AG04450 (cell line): ENCODE measurements around the gene ARHGAP6. TPM values are rescaled to one million over a fixed set of nuclear protein-coding genes. Genes with fewer than 3 reads are reported as not detected.

Experiments
- CTCF ChIA-PET: fragments of 300-600, 350-600 bp; formaldehyde crosslinking; extraction: SDS; loops from one replicate; lab custom pipeline; 2022; ENCODE audit warnings: antibody characterized with exemption, inconsistent platforms; lab: Charles Lee
- POLR2A ChIA-PET: fragments of 350-600 bp; formaldehyde crosslinking; extraction: SDS; loops from one replicate; lab custom pipeline; 2021; ENCODE audit warnings: antibody characterized with exemption, inconsistent platforms; lab: Yijun Ruan, JAX
- DNase-seq: peaks from one replicate; pipeline ENCODE4 v3.0.0-alpha.2; 2011; ENCODE audit warnings: low read depth, low spot score
- H3K27ac ChIP-seq: one replicate; pipeline ENCODE4 v1.5.1; 2012; ENCODE audit warnings: low read depth, low read length, control low read depth
- H3K27me3 ChIP-seq: one replicate; pipeline ENCODE4 v1.6.0; 2012; ENCODE audit warnings: low read length; ENCODE audit not compliant: control insufficient read depth, insufficient read depth
- H3K4me3 ChIP-seq: 2 replicates; pipeline ENCODE4 v1.5.1; 2011; ENCODE audit warnings: mild to moderate bottlenecking, low read depth, low read length, control low read depth
- H3K9me3 ChIP-seq: 2 replicates; pipeline ENCODE4 v1.5.1; 2012; ENCODE audit warnings: low read length; ENCODE audit not compliant: control insufficient read depth, insufficient read depth
- CTCF ChIP-seq: IDR thresholded peaks from 2 replicates; pipeline ENCODE4 v1.5.1; 2011; ENCODE audit warnings: low read depth, low read length, control low read depth, inconsistent platforms
- polyA plus RNA-seq: library from polyadenylated mRNA; depleted of rRNA; stranded (reverse); fragments of >200 nt; gene quantifications from 2 replicates; pipeline ENCODE4 v1.2.3, GENCODE V29; 2011; rRNA removed
- small RNA-seq: library from RNA; depleted of rRNA; stranded (forward); fragments of <200 nt; gene quantifications from one replicate; pipeline ENCODE3, GENCODE V24; 2012; ENCODE audit warnings: low read depth; ENCODE audit not compliant: insufficient read length

ARHGAP6 gene
- polyA plus RNA-seq, 1 experiment = 4.0 TPM

- Histone ChIP-seq H3K4me3 (no peak overlapping the region), H3K9me3 (no peaks in the 10 kb centered on the region), H3K27ac (no peak overlapping the region), H3K27me3 (no peaks in the 10 kb centered on the region)
- ChIA-PET POLR2A (no interaction called here), CTCF (interaction anchor here (0.6 to 1.3 kb wide), 3 partner anchors 329 to 374 kb away, joined by 3 to 4 read pairs (median 3); no protein-coding TSS in a partner anchor)
- no peak for TF ChIP-seq CTCF
- DNase-seq = no peak
These were observed 567.8 kb downstream of the ARHGAP6 start for GRCh38 chrX:11097933-11098332.

- DNase-seq = no peak
- ChIA-PET POLR2A (no interaction called here), CTCF (no interaction called here)
- Histone ChIP-seq H3K27me3 (no peaks in the 10 kb centered on the region), H3K9me3 (no peaks in the 10 kb centered on the region), H3K4me3 (no peak overlapping the region), H3K27ac (no peak overlapping the region)
- TF ChIP-seq CTCF = no peak
These were observed 575.9 kb downstream of the ARHGAP6 start for GRCh38 chrX:11089802-11090201.

Small RNA genes within 50 kb of the gene (small RNA-seq; reads per million reads assigned to genes)
- not detected for gene MIR548AX
- gene RF00019 = not detected
- gene RF02271 = not detected

Other genes starting within 250 kb of the ARHGAP6 start
- gene MSL3, start 92.3 kb upstream of the ARHGAP6 start, polyA plus RNA-seq = 27.3 and 32.4 TPM in 2 replicates